ENCODE measurements around the gene ZNF217. TPM values are rescaled to one million over a fixed set of nuclear protein-coding genes. Genes with fewer than 3 reads are reported as not detected.
"Not testable (repeated sequence)": the region's sequence is repeated elsewhere in the genome, so short reads cannot be mapped to it uniquely, and the experiment has no call there.

ZNF217 gene
- total RNA-seq, 2 experiments from 2014 or later, result 39.7 to 68.4 TPM

- DNase-seq (ENCODE audit: low spot score), result no peak
- Histone ChIP-seq H3K79me2 (ENCODE audit: insufficient read depth, low read depth, low read length) (peaks cover 47% of the 10 kb centered on the region; the same call in 1 of the 2 replicates), H3K36me3 (ENCODE audit: insufficient read depth, low read length) (peaks cover 81% of the 10 kb centered on the region), H3K27ac (ENCODE audit: low read depth, low read length, poor library complexity, severe bottlenecking) (no peak overlapping the region), H3K9me2 (ENCODE audit: insufficient read depth, low read length) (no peaks in the 10 kb centered on the region), H4K20me1 (ENCODE audit: insufficient read depth, low read length) (peaks cover 13% of the 10 kb centered on the region; the same call in 1 of the 2 replicates), H3K9me3 (ENCODE audit: low read length) (no peaks in the 10 kb centered on the region), H2AFZ (ENCODE audit: low read length) (no peak overlapping the region), H3K4me1 (ENCODE audit: insufficient read depth, low read length, poor library complexity, severe bottlenecking) (no peaks in the 10 kb centered on the region), H3K4me3 (ENCODE audit: low read depth, low read length, poor library complexity, severe bottlenecking) (no peak overlapping the region), H3K4me2 (ENCODE audit: low read length) (no peak overlapping the region)
- intact Hi-C loops (cut with micrococcal nuclease; ENCODE audit: unreplicated experiment), result loop anchor here (10.0 kb wide), 1 partner anchor 497 kb away; no protein-coding TSS in a partner anchor
- POLR2A ChIA-PET, result interaction anchor here (0.5 to 1.4 kb wide), 6 partner anchors 34 to 384 kb away, joined by 3 to 4 read pairs (median 3); no protein-coding TSS in a partner anchor
- BruUV-seq (replicated peaks), result no TSS peak
- TF ChIP-seq CTCF (conservative IDR thresholded peaks at IDR 0.05; ENCODE audit: low read length), result no peak
- TF ChIP-seq EZH2phosphoT487 (IDR thresholded peaks at IDR 0.05; ENCODE audit: borderline replicate concordance, low read depth, low read length), result no peak
- CTCF ChIA-PET (ENCODE audit: unreplicated experiment), result no interaction called here
These were observed 26.2 kb downstream of the ZNF217 start for GRCh38 chr20:53567379-53567917.

- H3K79me2 ChIP-seq (ENCODE audit: insufficient read depth, low read depth, low read length), result peaks cover 39% of the 10 kb centered on the region; the same call in 1 of the 2 replicates
- H3K4me3 ChIP-seq (ENCODE audit: low read depth, low read length, poor library complexity, severe bottlenecking); H3K9me2 ChIP-seq (ENCODE audit: insufficient read depth, low read length); H3K27ac ChIP-seq (ENCODE audit: low read depth, low read length, poor library complexity, severe bottlenecking); DNase-seq (ENCODE audit: low spot score); H4K20me1 ChIP-seq (ENCODE audit: insufficient read depth, low read length); H3K4me2 ChIP-seq (ENCODE audit: low read length); BruUV-seq (replicated peaks); H3K9me3 ChIP-seq (ENCODE audit: low read length); H2AFZ ChIP-seq (ENCODE audit: low read length); CTCF ChIA-PET (ENCODE audit: unreplicated experiment); H3K4me1 ChIP-seq (ENCODE audit: insufficient read depth, low read length, poor library complexity, severe bottlenecking): not testable (repeated sequence)
- peaks cover 73% of the 10 kb centered on the region for H3K36me3 ChIP-seq (ENCODE audit: insufficient read depth, low read length)
- intact Hi-C loops (cut with micrococcal nuclease; ENCODE audit: unreplicated experiment), result loop anchor here (10.0 kb wide), 1 partner anchor 498 kb away; no protein-coding TSS in a partner anchor
- POLR2A ChIA-PET, result interaction anchor here (0.7 to 1.4 kb wide), 4 partner anchors 30 to 350 kb away, joined by 3 to 4 read pairs (median 3); no protein-coding TSS in a partner anchor
These were observed 27.0 kb downstream of the ZNF217 start for GRCh38 chr20:53566623-53567022.

- CTCF ChIA-PET (ENCODE audit: unreplicated experiment), result no interaction called here
These were observed 28.4 kb downstream of the ZNF217 start for GRCh38 chr20:53565254-53565653.

GRCh38 chr20:53562104-53562764 lies 31.4 kb downstream of the ZNF217 start:
- H3K4me2 ChIP-seq (ENCODE audit: low read length); H3K27ac ChIP-seq (ENCODE audit: low read depth, low read length, poor library complexity, severe bottlenecking); H2AFZ ChIP-seq (ENCODE audit: low read length); BruUV-seq (replicated peaks); H3K79me2 ChIP-seq (ENCODE audit: insufficient read depth, low read depth, low read length); H3K9me3 ChIP-seq (ENCODE audit: low read length); H4K20me1 ChIP-seq (ENCODE audit: insufficient read depth, low read length); DNase-seq (ENCODE audit: low spot score); H3K9me2 ChIP-seq (ENCODE audit: insufficient read depth, low read length); H3K4me1 ChIP-seq (ENCODE audit: insufficient read depth, low read length, poor library complexity, severe bottlenecking); H3K4me3 ChIP-seq (ENCODE audit: low read depth, low read length, poor library complexity, severe bottlenecking); CTCF ChIA-PET (ENCODE audit: unreplicated experiment): not testable (repeated sequence)
- peaks cover 29% of the 10 kb centered on the region for H3K36me3 ChIP-seq (ENCODE audit: insufficient read depth, low read length)
- POLR2A ChIA-PET, result interaction anchor here (0.6 to 1.2 kb wide), 4 partner anchors 35 to 379 kb away, joined by 3 to 4 read pairs (median 3); no protein-coding TSS in a partner anchor
- intact Hi-C loops (cut with micrococcal nuclease; ENCODE audit: unreplicated experiment), result loop anchor here (10.0 kb wide), 1 partner anchor 503 kb away; no protein-coding TSS in a partner anchor

More at GRCh38 chr20:53565254-53565653, 28.4 kb downstream of the ZNF217 start:
- BruUV-seq (replicated peaks), result no TSS peak
- intact Hi-C loops (cut with micrococcal nuclease; ENCODE audit: unreplicated experiment), result loop anchor here (10.0 kb wide), 1 partner anchor 500 kb away; no protein-coding TSS in a partner anchor
- Histone ChIP-seq H4K20me1 (ENCODE audit: insufficient read depth, low read length) (peaks cover 6% of the 10 kb centered on the region; the same call in 1 of the 2 replicates), H2AFZ (ENCODE audit: low read length) (no peak overlapping the region), H3K9me2 (ENCODE audit: insufficient read depth, low read length) (no peaks in the 10 kb centered on the region), H3K9me3 (ENCODE audit: low read length) (no peaks in the 10 kb centered on the region), H3K4me1 (ENCODE audit: insufficient read depth, low read length, poor library complexity, severe bottlenecking) (no peaks in the 10 kb centered on the region), H3K79me2 (ENCODE audit: insufficient read depth, low read depth, low read length) (peaks cover 27% of the 10 kb centered on the region; the same call in 1 of the 2 replicates), H3K4me3 (ENCODE audit: low read depth, low read length, poor library complexity, severe bottlenecking) (no peak overlapping the region), H3K36me3 (ENCODE audit: insufficient read depth, low read length) (peaks cover 60% of the 10 kb centered on the region), H3K27ac (ENCODE audit: low read depth, low read length, poor library complexity, severe bottlenecking) (no peak overlapping the region), H3K4me2 (ENCODE audit: low read length) (no peak overlapping the region)
- DNase-seq (ENCODE audit: low spot score), result no peak
- POLR2A ChIA-PET, result no interaction called here
- TF ChIP-seq CTCF (conservative IDR thresholded peaks at IDR 0.05; ENCODE audit: low read length), result no peak
- TF ChIP-seq EZH2phosphoT487 (IDR thresholded peaks at IDR 0.05; ENCODE audit: borderline replicate concordance, low read depth, low read length), result no peak

All from OCI-LY7 (cell line).